Stimulated activated CD4-positive, alpha-beta T cell treated with anti-CD3 and anti-CD28 coated beads, TNF-alpha, amount 100 ng/mL, for 48 hours (primary cell): ENCODE data around the gene DNM1L.
"Not testable (repeated sequence)": the region's sequence is repeated elsewhere in the genome, so short reads cannot be mapped to it uniquely, and the experiment has no call there.

Experiments
- DNase-seq, 3 donors: peaks; one replicate each; pipeline ENCODE4 v3.0.0-alpha.2; 2020; ENCODE audit warnings: low read depth in 3 of 3

DNM1L gene

DNA sequence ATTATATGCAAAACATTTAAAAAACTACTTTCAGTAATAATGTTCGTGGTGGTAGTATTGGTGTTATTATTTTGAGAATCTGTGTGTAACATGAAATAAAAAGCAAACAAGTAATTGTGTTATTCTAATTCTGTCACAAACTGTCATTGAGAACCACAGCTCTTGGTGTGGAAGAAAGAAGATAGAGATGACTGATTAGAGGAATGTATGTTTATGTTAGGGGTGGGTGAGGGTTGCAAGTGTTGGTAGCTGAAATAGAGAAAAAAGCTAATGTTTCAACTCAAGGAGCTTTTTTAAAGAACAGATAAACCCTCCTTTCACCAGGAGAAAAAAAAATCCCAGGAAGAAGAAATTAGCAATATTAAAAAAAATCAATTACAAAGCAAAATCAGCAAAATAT, 18.3 kb downstream of the DNM1L start:
- DNase-seq = no peak

DNA sequence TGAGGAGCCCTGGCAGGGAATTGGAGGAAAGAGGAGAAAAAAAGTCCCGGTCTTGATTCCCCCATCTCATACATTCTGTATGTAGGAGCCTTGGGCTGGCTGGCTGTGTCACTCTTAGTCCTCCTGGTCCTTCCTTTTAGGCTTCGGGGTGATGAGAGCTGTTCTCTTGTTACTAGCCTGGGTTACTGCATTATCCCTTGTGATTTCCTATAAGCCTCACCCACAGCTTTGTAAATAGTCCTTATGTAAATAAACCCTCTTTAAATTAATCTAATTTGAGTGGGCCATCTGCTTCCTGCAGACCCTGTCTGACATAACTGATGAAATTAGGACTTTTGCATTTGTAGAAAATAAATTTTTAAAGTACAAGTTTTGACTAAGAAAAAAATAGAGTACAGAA, 19.2 kb downstream of the DNM1L start:
- no peak for DNase-seq

DNA sequence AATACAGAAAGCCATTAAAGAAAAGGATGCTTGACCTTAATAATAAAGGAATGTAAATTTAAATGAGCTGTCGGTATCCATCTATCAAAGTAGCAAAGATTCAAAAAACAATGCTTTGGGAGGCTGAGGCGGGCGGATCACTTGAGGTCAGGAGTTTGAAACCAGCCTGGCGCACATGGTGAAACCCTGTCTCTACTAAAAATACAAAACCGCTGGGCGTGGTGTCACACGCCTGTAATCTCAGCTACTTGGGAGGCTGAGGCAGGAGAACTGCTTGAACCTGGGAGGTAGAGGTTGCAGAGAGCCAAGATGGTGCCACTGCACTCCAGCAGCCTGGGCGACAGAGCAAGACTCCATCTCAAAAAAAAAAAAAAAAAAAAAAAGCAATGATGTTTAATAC, 20.3 kb downstream of the DNM1L start:
- not testable (repeated sequence) for DNase-seq

DNA sequence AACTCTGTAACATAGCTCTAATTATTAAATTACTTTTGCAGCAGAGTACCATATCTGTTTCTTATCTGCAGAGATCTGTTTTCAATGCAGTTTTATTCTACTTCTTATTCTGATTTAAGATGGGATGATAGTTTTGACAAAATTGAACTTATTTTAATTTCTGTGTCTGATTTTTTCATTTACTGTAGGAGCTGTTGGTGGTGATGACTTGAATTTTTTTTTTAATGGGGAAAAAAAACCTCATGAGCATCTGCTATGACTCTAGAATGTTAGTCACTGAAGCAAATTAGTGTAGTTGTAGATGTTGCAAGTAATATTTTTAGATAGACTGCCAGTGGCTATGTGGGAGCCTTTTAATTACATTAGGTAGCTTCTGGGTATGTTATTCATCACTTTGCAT, 23.4 kb downstream of the DNM1L start:
- DNase-seq = no peak

DNA sequence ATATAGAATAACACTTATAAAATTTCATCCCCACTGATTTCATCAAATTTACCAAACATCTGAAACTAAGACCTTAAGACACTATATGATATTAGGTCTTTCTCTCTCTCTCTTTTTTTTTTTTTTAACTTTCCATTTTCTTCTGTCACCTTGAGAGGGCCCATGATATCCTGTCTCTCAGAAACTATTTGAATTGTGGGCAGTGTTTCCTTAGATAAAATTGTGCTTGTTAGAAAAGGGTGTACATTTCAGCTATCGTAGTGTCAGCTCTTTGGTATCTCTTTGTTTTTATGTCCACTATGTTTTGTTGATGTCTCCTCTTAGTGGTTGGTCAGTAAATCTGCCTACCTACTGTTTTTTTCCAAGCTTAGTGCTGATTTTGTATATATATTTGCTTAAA, 23.8 kb downstream of the DNM1L start:
- DNase-seq = no peak

DNA sequence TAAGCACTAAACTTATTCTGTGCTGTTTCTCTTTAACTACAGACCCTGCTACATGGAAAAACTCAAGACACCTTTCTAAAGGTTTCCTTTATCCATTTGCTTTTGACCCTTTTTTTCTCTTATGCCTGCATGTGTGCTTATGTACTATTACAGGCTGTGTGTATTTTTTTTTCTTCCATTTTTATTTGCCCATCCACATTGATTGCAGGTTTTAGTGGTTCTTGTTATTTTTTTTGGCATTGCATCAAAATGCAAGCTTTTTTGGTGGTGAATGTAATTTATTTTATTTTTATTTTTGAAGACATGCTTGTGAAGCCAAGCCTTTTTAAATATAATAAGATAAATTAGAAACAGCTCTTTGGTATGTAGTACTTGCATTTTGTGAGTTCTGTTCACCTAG, 26.7 kb downstream of the DNM1L start:
- no peak for DNase-seq

DNA sequence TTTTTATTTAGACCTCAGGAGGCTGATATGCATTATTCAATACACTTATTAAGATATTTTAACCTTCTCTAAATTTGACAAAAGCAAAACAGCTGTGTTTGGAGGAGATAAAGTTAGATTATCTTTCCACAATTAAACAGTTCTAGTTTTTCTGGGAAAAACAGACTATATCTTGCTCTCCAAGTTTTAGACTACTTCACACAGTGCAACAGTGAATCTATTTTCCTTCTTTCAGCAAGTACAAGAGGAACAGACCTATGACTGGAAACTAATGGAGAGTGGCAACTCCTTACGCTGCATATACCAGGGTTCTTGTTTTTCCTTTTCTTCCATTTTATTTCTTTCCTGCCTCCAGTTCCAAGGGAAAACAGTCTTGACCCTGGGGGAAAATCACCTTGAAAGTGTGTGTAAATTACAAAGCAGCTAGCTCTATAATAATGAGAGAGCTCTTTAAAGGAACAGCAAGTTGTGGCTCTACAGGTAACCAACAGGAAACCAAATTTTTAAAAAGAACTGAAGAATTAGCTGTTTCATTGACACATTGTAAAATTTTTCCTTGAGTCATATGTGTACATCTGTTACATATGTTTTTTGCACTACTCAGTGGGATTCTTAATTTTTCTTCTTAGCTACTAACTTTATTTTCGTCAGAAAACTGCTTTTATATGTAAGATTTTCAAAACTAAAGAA, 27.4 kb downstream of the DNM1L start:
- DNase-seq = no peak

DNA sequence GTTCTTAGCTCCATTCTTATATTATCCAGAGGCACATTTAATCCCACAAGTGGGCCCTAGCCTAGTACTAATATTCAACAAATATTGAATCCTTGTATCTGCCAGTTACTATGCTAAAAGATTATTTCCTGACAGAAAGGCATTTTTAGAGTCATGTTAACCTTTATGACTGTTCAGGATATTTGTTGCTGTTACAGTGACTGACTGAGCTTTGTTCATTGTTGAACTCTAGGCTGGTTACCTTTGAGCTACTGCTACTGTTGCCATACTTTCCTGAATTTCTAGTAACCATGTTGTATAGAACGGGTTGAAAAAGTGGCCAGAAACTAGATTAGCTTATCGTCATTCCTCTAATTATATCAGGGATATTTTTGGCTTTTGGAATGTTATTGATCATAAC, 29.8 kb downstream of the DNM1L start:
- no peak for DNase-seq

DNA sequence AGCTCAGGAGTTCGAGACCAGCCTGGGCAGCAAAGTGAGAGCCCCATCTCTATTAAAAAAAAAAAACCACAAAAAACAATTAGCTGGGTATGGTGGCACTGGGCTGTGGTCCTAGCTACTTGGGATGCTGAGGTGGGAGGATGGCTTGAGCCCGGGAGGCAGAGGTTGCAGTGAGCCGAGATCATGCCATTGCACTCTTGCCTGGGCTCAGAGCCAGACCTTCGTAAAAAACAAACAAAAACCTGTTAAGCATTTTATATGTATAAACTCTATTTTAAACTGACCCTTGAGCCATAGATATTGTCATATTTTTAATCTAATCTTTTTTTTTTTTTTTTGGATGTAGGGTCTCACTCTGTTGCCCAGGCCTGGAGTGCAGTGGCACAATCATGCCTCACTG, 35.7 kb downstream of the DNM1L start:
- no peak for DNase-seq

DNA sequence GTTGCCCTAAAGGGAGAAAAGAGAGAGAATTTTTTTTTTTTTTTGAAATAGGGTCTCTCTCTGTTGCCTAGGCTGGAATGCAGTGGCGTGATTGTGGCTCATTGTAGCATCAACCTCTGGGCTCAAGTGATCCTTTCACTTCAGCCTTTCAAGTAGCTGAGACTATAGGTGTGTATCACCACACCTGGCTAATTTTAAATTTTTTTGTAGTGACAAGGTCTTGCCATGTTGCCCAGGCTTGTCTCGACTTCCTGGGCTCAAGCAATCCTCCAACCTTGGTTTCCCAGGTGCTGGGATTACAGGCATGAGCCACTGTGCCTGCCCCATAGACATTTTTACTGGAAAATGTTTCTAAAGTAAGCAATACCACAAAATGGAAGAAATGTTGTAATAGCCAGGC, 39.8 kb downstream of the DNM1L start:
- no peak for DNase-seq

DNA sequence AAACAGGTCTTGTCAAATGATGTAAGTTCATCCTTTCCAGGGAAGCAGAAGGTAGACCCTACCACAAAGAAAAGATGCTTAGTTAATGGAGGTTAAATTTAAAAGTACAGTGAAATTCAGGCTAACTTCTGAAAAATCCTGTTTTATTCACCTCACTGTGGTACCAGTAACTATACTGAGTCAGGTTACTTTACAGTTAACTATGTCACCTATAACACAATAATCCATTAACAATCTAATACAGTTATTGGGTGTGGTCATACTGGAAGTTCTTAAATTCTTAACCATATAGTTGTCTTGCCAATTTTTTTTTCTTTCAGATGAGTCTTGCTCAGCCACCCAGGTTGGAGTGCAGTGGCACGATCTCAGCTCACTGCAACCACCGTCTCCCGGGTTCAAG, 46.2 kb downstream of the DNM1L start:
- not testable (repeated sequence) for DNase-seq

DNA sequence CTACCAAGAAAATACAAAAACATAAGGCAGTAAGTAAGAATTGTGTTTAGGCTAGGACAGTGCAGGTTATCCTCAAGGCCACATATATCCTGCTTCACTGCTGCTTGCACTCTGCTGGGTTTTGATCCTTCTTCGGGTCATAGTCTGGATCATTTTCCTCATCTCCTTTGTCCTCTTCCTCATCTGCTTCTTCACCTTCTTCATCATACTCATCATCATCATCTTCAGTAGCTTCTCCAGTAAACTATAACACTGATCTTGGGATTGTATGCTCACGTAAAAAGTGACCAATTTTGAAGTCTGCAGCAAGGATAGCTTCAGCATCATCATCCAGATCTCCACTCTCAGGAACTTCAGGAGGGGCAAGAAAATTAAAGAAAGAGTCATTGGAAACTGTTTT, 47.2 kb downstream of the DNM1L start:
- DNase-seq = no peak

DNA sequence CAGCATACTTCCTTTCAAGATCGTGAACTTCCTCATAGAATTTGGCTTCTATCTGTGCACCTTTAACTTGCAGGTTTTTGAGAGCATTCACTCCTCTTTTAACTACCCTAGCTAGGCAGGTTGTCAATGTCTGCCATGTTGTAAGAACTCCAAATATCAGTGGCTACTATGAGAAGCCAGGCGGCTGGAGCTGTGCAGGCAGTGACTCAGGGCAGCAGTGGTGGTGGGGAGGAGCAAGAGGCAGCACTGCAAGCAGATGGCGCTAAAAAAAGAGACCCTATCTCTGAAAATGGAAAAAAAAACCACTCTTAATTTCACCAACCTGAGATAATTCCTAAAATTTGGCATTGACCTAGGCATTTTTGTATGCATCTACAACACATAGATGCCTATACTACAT, 48.1 kb downstream of the DNM1L start:
- no peak for DNase-seq

DNA sequence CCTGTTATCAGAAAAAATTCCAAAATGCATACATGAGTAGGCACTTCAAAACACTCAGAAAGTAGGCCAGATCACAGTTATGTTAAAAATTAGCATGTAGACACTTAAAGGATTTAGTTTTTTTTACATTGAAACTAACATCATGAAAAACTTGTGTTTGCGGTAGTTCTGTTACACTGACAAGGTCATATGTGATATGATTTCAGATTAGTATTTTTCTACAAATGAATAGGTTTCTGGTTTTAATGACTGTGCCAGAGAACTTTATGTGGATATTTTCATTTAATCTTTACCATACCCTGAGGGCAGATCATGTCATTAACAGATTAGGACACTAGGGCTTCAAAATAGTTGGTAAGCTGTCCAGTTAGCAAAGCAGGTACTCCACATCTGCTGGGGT, 55.9 kb downstream of the DNM1L start:
- DNase-seq = no peak

DNA sequence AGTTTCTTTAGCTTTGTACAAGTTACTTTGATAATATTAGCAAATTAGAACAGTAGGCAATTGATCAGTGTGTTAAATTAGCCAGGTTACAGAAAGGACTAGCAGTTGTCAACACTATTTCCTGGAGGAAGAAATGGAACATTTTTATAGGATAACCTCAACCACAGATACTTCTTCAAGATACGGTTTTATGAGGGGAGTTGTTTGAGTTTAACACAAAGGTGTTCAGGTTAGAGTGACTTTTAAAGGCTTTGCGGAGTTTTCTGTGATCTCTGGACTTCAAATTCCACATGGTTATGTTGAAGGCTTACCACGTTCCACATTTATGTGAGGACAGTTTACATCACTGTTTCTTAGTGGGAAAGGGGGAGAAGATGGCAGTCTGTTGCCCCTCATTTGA, 57.3 kb downstream of the DNM1L start:
- no peak for DNase-seq

DNA sequence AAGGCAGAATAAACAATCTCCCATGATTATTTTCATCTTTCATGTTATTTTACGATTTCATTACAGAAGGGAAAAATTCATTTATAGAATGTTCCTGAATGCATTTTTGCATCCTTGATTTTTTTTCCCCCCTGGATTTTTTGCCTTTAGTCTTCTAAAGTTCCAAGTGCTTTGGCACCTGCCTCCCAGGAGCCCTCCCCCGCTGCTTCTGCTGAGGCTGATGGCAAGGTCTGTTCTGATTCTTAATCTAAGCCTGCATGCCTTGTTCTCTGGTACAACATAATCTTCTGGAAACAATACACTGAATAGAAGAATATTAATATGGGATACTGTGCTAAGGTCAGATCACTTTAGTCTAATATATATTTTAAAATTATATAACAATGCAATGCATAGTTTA, 58.6 kb downstream of the DNM1L start:
- DNase-seq = no peak

DNA sequence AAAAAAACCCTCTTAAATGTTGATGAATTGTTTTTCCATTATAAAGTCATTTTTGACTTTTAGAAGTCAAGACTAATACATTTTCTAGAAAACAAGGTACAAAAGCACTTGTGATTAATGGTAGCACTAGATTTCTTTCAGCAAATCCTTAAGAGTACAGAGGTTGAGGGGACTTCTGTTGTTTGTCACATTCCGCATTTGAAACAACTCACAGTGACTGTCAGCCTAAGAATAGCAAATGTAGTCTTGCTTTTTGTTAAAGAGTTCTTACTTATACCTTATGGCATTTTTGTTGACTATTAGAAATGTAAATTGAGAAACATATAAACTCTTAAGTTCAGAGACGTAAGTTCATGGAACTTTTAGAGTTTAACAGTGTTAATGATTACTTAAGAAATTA, 60.2 kb downstream of the DNM1L start:
- no peak for DNase-seq

DNA sequence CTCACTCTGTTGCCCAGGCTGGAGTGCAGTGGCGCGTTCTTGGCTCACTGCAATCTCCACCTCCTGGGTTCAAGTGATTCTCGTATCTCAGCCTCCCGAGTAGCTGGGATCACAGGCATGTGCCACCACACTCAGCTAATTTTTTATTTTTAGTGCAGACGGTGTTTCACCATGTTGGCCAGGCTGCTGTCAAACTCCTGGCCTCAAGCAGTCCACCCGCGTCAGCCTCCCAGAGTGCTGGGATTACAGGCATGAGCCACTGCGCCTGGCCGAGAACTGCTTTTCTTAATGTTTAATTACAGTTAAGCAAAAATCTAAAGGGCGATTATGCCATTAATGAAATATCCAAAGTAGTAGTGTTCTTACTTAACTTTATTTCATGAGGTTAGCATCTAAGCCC, 63.0 kb downstream of the DNM1L start:
- no peak for DNase-seq

DNA sequence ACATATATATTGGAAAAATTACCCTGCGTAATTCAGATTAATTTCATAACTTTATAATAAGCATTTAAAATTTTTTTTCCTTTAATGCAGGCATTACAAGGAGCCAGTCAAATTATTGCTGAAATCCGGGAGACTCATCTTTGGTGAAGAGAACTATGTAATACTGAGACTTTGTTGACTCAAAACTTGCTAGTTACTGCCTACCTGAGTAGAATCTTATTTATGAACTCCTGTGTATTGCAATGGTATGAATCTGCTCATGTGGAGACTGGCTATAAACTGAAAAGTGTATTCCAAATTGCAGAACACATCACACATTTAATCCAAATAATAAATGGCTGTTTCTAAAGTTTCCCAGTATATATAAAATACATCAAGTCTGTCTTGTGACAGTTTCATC, 64.2 kb downstream of the DNM1L start:
- no peak for DNase-seq

DNA sequence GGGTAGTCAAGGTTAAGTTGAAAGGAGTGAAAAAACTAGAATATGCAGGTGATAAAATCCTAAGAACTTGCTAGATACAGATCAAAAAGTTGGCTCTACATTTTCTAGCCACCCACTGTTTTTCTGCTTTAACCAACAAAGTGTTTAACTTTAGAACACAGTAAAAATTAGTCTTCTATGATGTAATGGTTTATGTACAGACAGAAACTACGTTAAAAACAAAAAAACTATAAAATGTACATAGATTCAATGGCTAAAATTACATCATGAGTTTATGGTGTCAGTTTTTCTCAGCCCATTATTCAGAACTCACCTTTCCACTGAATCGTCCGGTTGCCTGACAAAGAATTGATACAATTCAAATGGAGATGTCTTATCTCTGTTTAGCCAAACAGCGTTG, 74.5 kb downstream of the DNM1L start:
- no peak for DNase-seq

DNA sequence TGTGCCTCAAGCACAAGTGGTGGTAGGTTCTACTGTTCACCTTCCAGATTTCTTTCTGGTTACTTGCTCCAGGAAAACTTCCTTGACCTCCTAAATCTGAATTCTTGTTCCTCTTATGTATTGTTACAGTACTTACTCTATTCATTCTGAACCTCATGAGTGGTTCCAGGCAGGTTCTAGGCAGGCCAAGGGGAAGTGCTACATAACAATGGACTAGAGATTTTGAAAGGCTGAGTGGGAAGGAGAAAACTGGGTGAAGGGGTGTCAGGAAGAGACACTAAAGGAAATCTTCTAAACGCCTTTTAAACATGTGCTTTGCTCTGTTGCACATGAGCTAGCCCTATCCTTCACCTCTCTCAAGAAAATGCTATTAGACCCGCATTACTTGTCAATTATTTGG, 75.0 kb downstream of the DNM1L start:
- no peak for DNase-seq

DNA sequence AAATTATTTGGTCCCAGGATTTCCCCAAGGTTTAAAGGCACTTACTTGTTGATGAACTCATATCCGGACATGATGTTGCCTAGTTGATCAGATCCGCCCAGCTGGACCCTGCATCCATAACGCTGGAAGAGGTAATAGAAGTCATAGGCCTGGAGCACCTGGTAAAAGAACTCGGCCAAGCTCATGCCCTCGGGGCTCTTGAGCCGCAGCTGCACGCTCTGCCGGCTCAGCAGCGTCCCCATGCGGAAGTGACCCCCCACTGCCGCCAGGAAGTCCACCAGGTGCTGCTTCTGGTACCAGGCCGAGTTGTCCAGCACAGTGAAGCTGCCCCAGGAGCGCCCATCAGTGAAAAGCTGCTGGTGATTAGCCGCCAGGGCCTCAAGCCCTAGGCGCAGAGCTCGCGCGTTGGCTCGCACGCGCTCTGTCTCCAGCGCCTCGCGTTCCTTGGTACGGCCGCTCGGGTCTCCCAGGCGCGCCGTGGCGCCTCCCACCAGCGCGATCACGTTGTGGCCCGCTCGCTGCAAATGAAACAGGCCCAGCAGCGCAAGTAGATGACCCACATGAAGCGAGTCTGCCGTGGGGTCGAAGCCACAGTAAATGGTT, 76.1 kb downstream of the DNM1L start:
- peak; percentile 33 to 63 (median 56) for DNase-seq

DNA sequence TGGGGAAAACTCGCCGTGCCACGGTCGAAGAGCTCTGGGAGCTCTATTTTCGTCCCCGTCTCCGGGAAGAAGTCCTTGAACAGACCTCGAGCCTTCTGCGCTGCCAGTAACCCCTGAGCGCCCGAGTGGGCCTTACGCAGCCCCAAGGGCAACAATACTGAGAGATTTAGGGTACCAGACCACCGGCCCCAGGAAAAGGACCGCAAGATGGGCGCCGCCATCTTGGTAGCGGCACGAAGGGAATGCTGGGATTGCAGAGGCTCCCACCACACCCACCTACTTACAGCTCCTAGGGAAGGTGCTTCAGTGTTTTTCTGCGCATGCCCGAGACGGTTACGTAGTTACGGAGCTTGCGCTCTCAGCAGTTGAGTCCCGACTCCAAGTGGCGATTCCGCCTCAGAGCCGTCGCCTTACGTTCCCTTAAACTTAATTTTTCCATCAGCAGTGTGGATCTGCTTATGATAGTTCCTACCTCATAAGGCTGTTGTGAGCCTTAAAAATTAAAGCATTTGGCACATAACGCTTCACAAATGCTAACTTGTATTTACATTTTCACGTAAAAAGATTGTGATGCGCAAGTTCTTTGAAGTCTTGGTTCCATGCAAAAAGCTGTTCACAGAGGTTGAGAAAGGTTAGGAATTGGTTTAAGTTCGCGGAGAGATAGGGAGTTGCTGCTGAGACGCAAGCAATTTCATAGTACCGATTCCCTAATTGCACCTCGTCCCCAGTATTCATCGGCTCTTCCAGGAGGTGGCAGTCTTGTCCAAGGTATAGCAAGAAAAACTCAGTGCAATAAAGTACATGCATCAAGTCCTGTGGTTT, 76.8 kb downstream of the DNM1L start, which contains the start of gene YARS2:
Gene YARS2 (minus strand): TSS at position 244 of the 822 bp plus-strand sequence. CDS start 23 bp downstream, at position 221.
- peak; percentile 80 to 84 (median 81) for DNase-seq
